Endometrial microvascular endothelial cells (primary cell): ENCODE measurements around the gene LACRT. TPM values are rescaled to one million over a fixed set of nuclear protein-coding genes. Genes with fewer than 3 reads are reported as not detected.

Source experiments
- in situ Hi-C: cut with HindIII; loops from 2 replicates; pipeline ENCODE4 v1.10.0; 2017; ENCODE audit warnings: low sequenced_read_pairs, low pct_unique_long_range_greater_than_20kb; ENCODE audit errors: inconsistent ontology term
- total RNA-seq: library from RNA; depleted of rRNA; stranded (reverse); fragments of >200 nt; gene quantifications from one replicate; pipeline ENCODE4 v1.2.3, GENCODE V29; 2015; ENCODE audit errors: inconsistent ontology term

Gene LACRT
- total RNA-seq, 1 donor from 2014 or later = not detected

GRCh38 chr12:54605138-54605970 is 29.3 kb downstream of the LACRT start:
- in situ Hi-C loops = no loop called here

- in situ Hi-C loops = no loop called here
These were observed 30.3 kb downstream of the LACRT start for GRCh38 chr12:54604436-54604835.

- in situ Hi-C loops = no loop called here
These were observed 30.8 kb downstream of the LACRT start for GRCh38 chr12:54603872-54604271.

GRCh38 chr12:54603173-54603814 is 31.4 kb downstream of the LACRT start:
- in situ Hi-C loops = no loop called here

GRCh38 chr12:54602661-54603060 is 32.0 kb downstream of the LACRT start:
- in situ Hi-C loops = no loop called here

- in situ Hi-C loops = no loop called here
These were observed 32.9 kb downstream of the LACRT start for GRCh38 chr12:54601841-54602240.

- in situ Hi-C loops = no loop called here
These were observed 35.7 kb downstream of the LACRT start for GRCh38 chr12:54598970-54599369.

GRCh38 chr12:54596526-54596946 is 38.2 kb downstream of the LACRT start:
- in situ Hi-C loops = no loop called here

GRCh38 chr12:54595471-54595870 is 39.2 kb downstream of the LACRT start:
- in situ Hi-C loops = no loop called here

GRCh38 chr12:54593725-54594124 is 41.0 kb downstream of the LACRT start:
- in situ Hi-C loops = no loop called here

- in situ Hi-C loops = no loop called here
These were observed 41.6 kb downstream of the LACRT start for GRCh38 chr12:54593135-54593534.

- in situ Hi-C loops = no loop called here
These were observed 42.4 kb downstream of the LACRT start for GRCh38 chr12:54592316-54592715.

GRCh38 chr12:54590978-54591591 is 43.6 kb downstream of the LACRT start:
- in situ Hi-C loops = no loop called here

GRCh38 chr12:54589964-54590363 is 44.7 kb downstream of the LACRT start:
- in situ Hi-C loops = no loop called here

- in situ Hi-C loops = no loop called here
These were observed 45.8 kb downstream of the LACRT start for GRCh38 chr12:54588890-54589267.

- in situ Hi-C loops = no loop called here
These were observed 46.4 kb downstream of the LACRT start, which contains the start of gene PPP1R1A for GRCh38 chr12:54588110-54588889. PPP1R1A (minus strand) TSS chr12:54588659; CDS start chr12:54588488, 171 bp downstream.

GRCh38 chr12:54587315-54587873 is 47.3 kb downstream of the LACRT start:
- in situ Hi-C loops = no loop called here

- in situ Hi-C loops = no loop called here
These were observed 48.1 kb downstream of the LACRT start for GRCh38 chr12:54586620-54587019.

- in situ Hi-C loops = no loop called here
These were observed 49.5 kb downstream of the LACRT start for GRCh38 chr12:54585243-54585642.
